H1 (cell line): ENCODE data around the gene GRIA1. TPM values are rescaled to one million over a fixed set of nuclear protein-coding genes. Genes with fewer than 3 reads are reported as not detected.

Experiments
- CTCF ChIA-PET: fragments of 300-600 bp; sonication (Branson Sonifier 250); formaldehyde crosslinking; loops from one replicate; lab custom pipeline; 2021; ENCODE audit not compliant: partially characterized antibody; lab: Charles Lee
- POLR2A ChIA-PET: fragments of 300-600 bp; sonication (Branson Sonifier 250); formaldehyde crosslinking; loops from one replicate; lab custom pipeline; 2021; ENCODE audit warnings: inconsistent platforms; ENCODE audit not compliant: partially characterized antibody; lab: Charles Lee
- DNase-seq, 2 experiments: peaks; one replicate each; pipeline versions ENCODE4 v3.0.0 to v3.0.0-alpha.2; 2010 to 2022; ENCODE audit warnings: low spot score in 2 of 2, low read depth in 1 of 2, mixed read lengths in 1 of 2
- FAIRE-seq: peaks from 2 replicates; lab custom pipeline; 2011; peaks lifted over from hg19 to GRCh38; lab: Jason Lieb, UNC
- H2AFZ ChIP-seq: 2 replicates; pipeline ENCODE4 v1.8.1; 2012; ENCODE audit warnings: low read length, inconsistent platforms
- H2AK5ac ChIP-seq: 2 replicates; pipeline ENCODE4 v1.6.1; 2013; ENCODE audit warnings: low read depth, low read length
- H2BK120ac ChIP-seq: replicated peaks from 2 replicates; pipeline ENCODE3; 2013; ENCODE audit warnings: low read depth, low read length, inconsistent platforms
- H2BK12ac ChIP-seq: 2 replicates; pipeline ENCODE4 v1.6.1; 2013; ENCODE audit warnings: low read depth, low read length
- H2BK15ac ChIP-seq: 2 replicates; pipeline ENCODE4 v1.6.1; 2013; ENCODE audit warnings: low read length
- H2BK20ac ChIP-seq: 2 replicates; pipeline ENCODE4 v1.6.1; 2013; ENCODE audit warnings: low read length
- H2BK5ac ChIP-seq: 2 replicates; pipeline ENCODE4 v1.6.1; 2013; ENCODE audit warnings: low read depth, low read length
- H3K14ac ChIP-seq: 2 replicates; pipeline ENCODE4 v1.6.1; 2013; ENCODE audit warnings: inconsistent platforms; ENCODE audit not compliant: insufficient read length
- H3K18ac ChIP-seq: 2 replicates; pipeline ENCODE4 v1.6.1; 2013; ENCODE audit warnings: low read length; ENCODE audit errors: extremely low read depth
- H3K23ac ChIP-seq: 2 replicates; pipeline ENCODE4 v1.6.1; 2013; ENCODE audit warnings: inconsistent platforms; ENCODE audit not compliant: insufficient read length
- H3K23me2 ChIP-seq: 2 replicates; pipeline ENCODE4 v1.6.1; 2013; ENCODE audit warnings: low read depth, low read length
- H3K27ac ChIP-seq: 2 replicates; pipeline ENCODE4 v1.6.1; 2011; ENCODE audit warnings: low read depth, low read length, inconsistent platforms
- H3K27me3 ChIP-seq, 4 experiments: replicated peaks in 1 of 4; 1 replicate in 1 of 4; 2 replicates in 3 of 4; pipeline versions ENCODE4 v1.6.1 to v1.8.1; 2011 to 2013; ENCODE audit warnings: low read length in 3 of 4, mild to moderate bottlenecking in 3 of 4, inconsistent platforms in 2 of 4, mixed read lengths in 2 of 4, moderate library complexity in 1 of 4; ENCODE audit not compliant: control insufficient read depth in 3 of 4, insufficient read depth in 3 of 4; ENCODE audit errors: extremely low read depth in 1 of 4
- H3K36me3 ChIP-seq, 4 experiments: 2 replicates each; pipeline versions ENCODE4 v1.6.1 to v1.8.1; 2011 to 2013; ENCODE audit warnings: mild to moderate bottlenecking in 4 of 4, low read length in 3 of 4, moderate library complexity in 2 of 4, control low read depth in 1 of 4, inconsistent platforms in 1 of 4; ENCODE audit not compliant: insufficient read depth in 4 of 4, control insufficient read depth in 2 of 4
- H3K4ac ChIP-seq: replicated peaks from 2 replicates; pipeline ENCODE3; 2013; ENCODE audit warnings: low read length, low read depth, mixed read lengths, inconsistent platforms; ENCODE audit not compliant: insufficient read length
- H3K4me1 ChIP-seq, 4 experiments: replicated peaks in 1 of 4; 1 replicate in 1 of 4; 2 replicates in 3 of 4; pipeline versions ENCODE4 v1.6.1 to v1.8.1; 2011 to 2013; ENCODE audit warnings: low read length in 3 of 4, inconsistent platforms in 2 of 4, mixed read lengths in 1 of 4; ENCODE audit not compliant: insufficient read depth in 4 of 4, control insufficient read depth in 3 of 4
- H3K4me2 ChIP-seq, 2 experiments: 2 replicates each; pipeline versions ENCODE4 v1.6.1 to v1.8.1; 2011 to 2013; ENCODE audit warnings: low read depth in 2 of 2, low read length in 2 of 2, control low read depth in 1 of 2, inconsistent platforms in 1 of 2, mild to moderate bottlenecking in 1 of 2; ENCODE audit not compliant: insufficient read depth in 1 of 2
- H3K4me3 ChIP-seq, 4 experiments: fragments of 200-600, 300-600 bp in 1 of 4; sonication (generic), shearing (Covaris generic), sonication (Bioruptor Twin) in 1 of 4; 2 replicates each; pipeline versions ENCODE4 v1.5.1 to v1.8.1; 2011 to 2016; ENCODE audit warnings: low read length in 4 of 4, low read depth in 3 of 4, control low read depth in 2 of 4, inconsistent platforms in 2 of 4, mild to moderate bottlenecking in 2 of 4, mixed read lengths in 1 of 4, moderate library complexity in 1 of 4; ENCODE audit not compliant: insufficient read depth in 2 of 4; ENCODE audit errors: extremely low read depth in 1 of 4
- H3K56ac ChIP-seq: replicated peaks from 2 replicates; pipeline ENCODE3; 2013; ENCODE audit warnings: low read depth, mild to moderate bottlenecking, mixed read lengths, low read length, inconsistent platforms; ENCODE audit not compliant: insufficient read length
- H3K79me1 ChIP-seq: 2 replicates; pipeline ENCODE4 v1.6.1; 2013; ENCODE audit warnings: low read depth, low read length, control low read depth
- H3K79me2 ChIP-seq, 2 experiments: 2 replicates each; pipeline versions ENCODE4 v1.6.1 to v1.8.1; 2012 to 2013; ENCODE audit warnings: low read length in 2 of 2, mild to moderate bottlenecking in 2 of 2, inconsistent platforms in 1 of 2; ENCODE audit not compliant: insufficient read depth in 2 of 2, control insufficient read depth in 1 of 2
- H3K9ac ChIP-seq, 4 experiments: replicated peaks in 1 of 4; 1 replicate in 1 of 4; 2 replicates in 3 of 4; pipeline versions ENCODE4 v1.6.1 to v1.8.1; 2011 to 2013; ENCODE audit warnings: low read depth in 3 of 4, low read length in 3 of 4, control low read depth in 2 of 4, mild to moderate bottlenecking in 2 of 4, moderate library complexity in 2 of 4, inconsistent platforms in 1 of 4; ENCODE audit errors: extremely low read depth in 1 of 4
- H3K9me3 ChIP-seq, 2 experiments: 2 replicates each; pipeline versions ENCODE4 v1.6.1 to v1.8.1; 2012 to 2013; ENCODE audit warnings: mild to moderate bottlenecking in 2 of 2, moderate library complexity in 2 of 2, control low read depth in 1 of 2, inconsistent platforms in 1 of 2, low read depth in 1 of 2, low read length in 1 of 2, mixed read lengths in 1 of 2; ENCODE audit not compliant: insufficient read depth in 2 of 2
- H4K20me1 ChIP-seq, 2 experiments: replicated peaks in 1 of 2; 2 replicates each; pipeline versions ENCODE3 to v1.8.1; 2011 to 2013; ENCODE audit warnings: inconsistent platforms in 2 of 2, low read length in 2 of 2, mild to moderate bottlenecking in 1 of 2; ENCODE audit not compliant: insufficient read depth in 2 of 2, control insufficient read depth in 1 of 2
- H4K5ac ChIP-seq: 2 replicates; pipeline ENCODE4 v1.6.1; 2013; ENCODE audit warnings: low read length, low read depth, mixed read lengths, inconsistent platforms; ENCODE audit not compliant: insufficient read length
- H4K8ac ChIP-seq: 2 replicates; pipeline ENCODE4 v1.8.0; 2013; ENCODE audit warnings: mild to moderate bottlenecking, moderate library complexity, low read length, inconsistent platforms; ENCODE audit not compliant: insufficient read depth; ENCODE audit errors: extremely low read depth
- H4K91ac ChIP-seq: replicated peaks from 2 replicates; pipeline ENCODE3; 2013; ENCODE audit warnings: low read length, mixed read lengths, inconsistent platforms; ENCODE audit not compliant: insufficient read length
- BCL11A ChIP-seq, 2 experiments: IDR thresholded peaks; one replicate each; pipeline ENCODE4 v1.6.1; 2011; ENCODE audit warnings: low read depth in 2 of 2, low read length in 2 of 2, mild to moderate bottlenecking in 2 of 2
- CTBP2 ChIP-seq: IDR thresholded peaks from 2 replicates; pipeline ENCODE4 v1.7.0; 2011; ENCODE audit warnings: borderline replicate concordance, mild to moderate bottlenecking, moderate library complexity, mixed read lengths, low read length; ENCODE audit not compliant: insufficient read depth, insufficient read length
- EP300 ChIP-seq, 2 experiments: IDR thresholded peaks; 1 replicate in 1 of 2; 2 replicates in 1 of 2; pipeline ENCODE4 v1.6.1; 2011 to 2012; ENCODE audit warnings: low read depth in 2 of 2, low read length in 2 of 2, mild to moderate bottlenecking in 2 of 2, borderline replicate concordance in 1 of 2, inconsistent platforms in 1 of 2, moderate library complexity in 1 of 2
- EZH2 ChIP-seq: fragments of 200-600 bp; sonication (generic); IDR thresholded peaks from 2 replicates; pipeline ENCODE4 v1.7.1; 2012; ENCODE audit warnings: low read depth, mild to moderate bottlenecking, moderate library complexity, low read length, inconsistent platforms; ENCODE audit not compliant: severe bottlenecking
- HDAC2 ChIP-seq, 2 experiments: fragments of 300-600 bp in 1 of 2; sonication (generic) in 1 of 2; IDR thresholded peaks; 2 replicates each; pipeline ENCODE4 v1.6.1; 2011 to 2012; ENCODE audit warnings: low read depth in 2 of 2, low read length in 2 of 2, mild to moderate bottlenecking in 2 of 2, moderate library complexity in 2 of 2, borderline replicate concordance in 1 of 2, inconsistent platforms in 1 of 2
- KDM1A ChIP-seq: fragments of 200-600, 300-600 bp; sonication (generic); IDR thresholded peaks from 2 replicates; pipeline ENCODE4 v1.7.1; 2016; ENCODE audit warnings: mild to moderate bottlenecking, low read length, borderline replicate concordance
- KDM4A ChIP-seq: IDR thresholded peaks from one replicate; pipeline ENCODE4 v1.7.1; 2012; ENCODE audit warnings: low read depth, mild to moderate bottlenecking, moderate library complexity, low read length, inconsistent platforms; ENCODE audit not compliant: severe bottlenecking
- POLR2AphosphoS5 ChIP-seq: IDR thresholded peaks from 2 replicates; pipeline ENCODE4 v1.6.1; 2011; ENCODE audit warnings: low read depth, low read length
- SP2 ChIP-seq: IDR thresholded peaks from 2 replicates; pipeline ENCODE4 v1.6.1; 2012; ENCODE audit warnings: mild to moderate bottlenecking, low read length, inconsistent platforms
- TAF7 ChIP-seq: optimal IDR thresholded peaks from 2 replicates; pipeline ENCODE3; 2011; ENCODE audit warnings: low read depth, mild to moderate bottlenecking, inconsistent platforms, low read length, moderate library complexity, borderline replicate concordance
- WGBS, 2 experiments: shearing (Covaris generic) in 1 of 2; methylation state at CpG; one replicate each; pipeline versions ENCODE4 v1.1.6 to v1.1.7; 2013 to 2015; ENCODE audit warnings: low lambda C conversion rate in 2 of 2, mixed read lengths in 2 of 2, inconsistent platforms in 1 of 2, low coverage in 1 of 2, missing lambda C conversion rate in 1 of 2; ENCODE audit not compliant: insufficient replicate concordance in 2 of 2, insufficient coverage in 1 of 2, insufficient read length in 1 of 2; ENCODE audit errors: extremely low coverage in 1 of 2, missing lambda C conversion rate in 1 of 2; 5-methylcytosine and 5-hydroxymethylcytosine counted together
- polyA plus RNA-seq, 7 experiments: library from polyadenylated mRNA; depleted of rRNA in 3 of 7; stranded (reverse) in 5 of 7; unstranded in 2 of 7; fragments of >200 nt in 5 of 7; fragments of 200-250 nt in 2 of 7; gene quantifications; 1 replicate in 5 of 7; 2 replicates in 1 of 7; 4 replicates in 1 of 7; pipeline versions ENCODE4 v1.2.1 to v1.2.3, GENCODE V29; 2011 to 2013; ENCODE audit warnings: missing spikeins in 2 of 7, mixed read lengths in 2 of 7
- total RNA-seq: library from RNA; stranded (reverse); fragmentation: NEBNext Ultra II Directional; extraction: Animal tissue kit (Norgen Biotek cat#: 25700); gene quantifications from 2 replicates; pipeline ENCODE4 v1.2.1, GENCODE V29; 2021

Gene GRIA1
- total and polyA plus RNA-seq, 2 of the 8 experiments (the other 6 are each of a cell fraction or from before 2014, with no cell fraction given), result 0.97 to 2.5 TPM

DNA sequence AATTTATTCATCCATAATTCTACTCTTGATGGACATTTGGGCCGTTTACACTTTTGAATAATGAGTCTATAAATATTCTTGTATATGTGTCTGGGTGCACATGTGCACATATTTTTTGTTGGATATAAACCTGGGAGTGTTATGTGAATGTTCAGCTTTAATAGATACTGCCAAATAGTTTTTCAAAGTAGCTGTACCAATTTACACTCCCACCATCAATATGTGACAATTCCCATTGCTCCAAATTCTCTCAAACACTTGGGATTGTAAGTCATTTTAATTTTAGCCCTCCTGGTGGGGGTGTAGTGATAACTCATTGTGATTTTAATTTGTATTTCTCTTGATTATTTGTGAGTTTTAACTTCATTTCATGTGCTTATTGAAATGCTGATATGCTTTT, 114.9 kb downstream of the GRIA1 start:
- no peak overlapping the region for H2BK15ac ChIP-seq
- H3K14ac ChIP-seq, result no peak overlapping the region
- no peaks in the 10 kb centered on the region for H3K36me3 ChIP-seq
- H3K18ac ChIP-seq, result no peak overlapping the region
- no peak overlapping the region for H3K4me2 ChIP-seq
- no peak overlapping the region for H4K91ac ChIP-seq
- no peak for FAIRE-seq
- H3K4ac ChIP-seq, result no peak overlapping the region
- CTCF ChIA-PET, result no interaction called here
- no peaks in the 10 kb centered on the region for H3K4me1 ChIP-seq
- H3K79me2 ChIP-seq, result no peaks in the 10 kb centered on the region
- H3K9ac ChIP-seq, result no peak overlapping the region
- no peak overlapping the region for H2BK120ac ChIP-seq
- H4K5ac ChIP-seq, result no peak overlapping the region
- no peak overlapping the region for H3K27ac ChIP-seq
- H3K23me2 ChIP-seq, result no peaks in the 10 kb centered on the region
- WGBS, 2 experiments, result 84% methylated on average over 1 of the region's 1 CpG; no CpG with 5 or more reads in 1 of the 2 experiments
- no peak for DNase-seq
- POLR2A ChIA-PET, result interaction anchor here (0.7 kb wide), 1 partner anchor 30 kb away, joined by 3 read pairs; no protein-coding TSS in a partner anchor
- H2AFZ ChIP-seq, result no peak overlapping the region
- no peak overlapping the region for H2BK20ac ChIP-seq
- H2AK5ac ChIP-seq, result no peak overlapping the region
- no peak overlapping the region for H3K23ac ChIP-seq
- H4K8ac ChIP-seq, result no peak overlapping the region
- H3K79me1 ChIP-seq, result no peaks in the 10 kb centered on the region
- no peak overlapping the region for H3K4me3 ChIP-seq
- no peak overlapping the region for H2BK5ac ChIP-seq
- H3K27me3 ChIP-seq, result no peaks in the 10 kb centered on the region
- H3K9me3 ChIP-seq, result no peaks in the 10 kb centered on the region
- H3K56ac ChIP-seq, result no peak overlapping the region
- H2BK12ac ChIP-seq, result no peak overlapping the region
- H4K20me1 ChIP-seq, result no peaks in the 10 kb centered on the region
- TF ChIP-seq EZH2 (no peak), BCL11A (IDR thresholded peaks at IDR 0.05; ENCODE audit: low read depth in 2 of 2, low read length in 2 of 2) (no peak), CTBP2 (no peak), HDAC2 (IDR thresholded peaks at IDR 0.05; ENCODE audit: borderline replicate concordance in 1 of 2, low read depth in 2 of 2, low read length in 2 of 2) (no peak), POLR2AphosphoS5 (no peak), SP2 (no peak), TAF7 (no peak), KDM1A (no peak), KDM4A (no peak), EP300 (IDR thresholded peaks at IDR 0.05; ENCODE audit: borderline replicate concordance in 1 of 2, low read depth in 2 of 2, low read length in 2 of 2) (no peak)
